Measurements from ENCODE around the gene MYH10.

Gene MYH10

GRCh38 chr17:8608001-8608400 lies 22.5 kb downstream of the MYH10 start:
- ATAC-seq (no peak), DNase-seq (no peak)
- Mint-ChIP-seq H3K4me3 (no peak overlapping the region), H3K27me3 (peaks cover 13% of the 10 kb centered on the region), H3K27ac (no peak overlapping the region), H3K9me3 (no peaks in the 10 kb centered on the region), H3K4me1 (no peaks in the 10 kb centered on the region), H3K36me3 (ENCODE audit: low read depth) (no peaks in the 10 kb centered on the region)

GRCh38 chr17:8606401-8606800 lies 24.1 kb downstream of the MYH10 start:
- no peak overlapping the region for H3K4me3 Mint-ChIP-seq
- H3K27me3 Mint-ChIP-seq, result peaks cover 9% of the 10 kb centered on the region
- H3K4me1 Mint-ChIP-seq, result no peaks in the 10 kb centered on the region
- H3K27ac Mint-ChIP-seq, result no peak overlapping the region
- DNase-seq (no peak), ATAC-seq (no peak)
- H3K9me3 Mint-ChIP-seq, result no peaks in the 10 kb centered on the region
- no peaks in the 10 kb centered on the region for H3K36me3 Mint-ChIP-seq (ENCODE audit: low read depth)

GRCh38 chr17:8602679-8603078 lies 27.8 kb downstream of the MYH10 start:
- DNase-seq (no peak), ATAC-seq (no peak)
- H3K9me3 Mint-ChIP-seq, result no peaks in the 10 kb centered on the region
- no peak overlapping the region for H3K4me3 Mint-ChIP-seq
- H3K27me3 Mint-ChIP-seq, result peaks cover 2% of the 10 kb centered on the region
- H3K36me3 Mint-ChIP-seq (ENCODE audit: low read depth), result no peaks in the 10 kb centered on the region
- H3K27ac Mint-ChIP-seq, result no peak overlapping the region
- peaks cover 2% of the 10 kb centered on the region for H3K4me1 Mint-ChIP-seq

- DNase-seq, result no peak
- no peaks in the 10 kb centered on the region for H3K36me3 Mint-ChIP-seq (ENCODE audit: low read depth)
- peaks cover 2% of the 10 kb centered on the region for H3K4me1 Mint-ChIP-seq
- ATAC-seq, result peak; percentile 40
- no peaks in the 10 kb centered on the region for H3K9me3 Mint-ChIP-seq
- H3K27me3 Mint-ChIP-seq, result peaks cover 2% of the 10 kb centered on the region
- H3K4me3 Mint-ChIP-seq, result no peak overlapping the region
- no peak overlapping the region for H3K27ac Mint-ChIP-seq
Measured at GRCh38 chr17:8599351-8600011, 31.0 kb downstream of the MYH10 start.

GRCh38 chr17:8598913-8599312 lies 31.6 kb downstream of the MYH10 start:
- no peaks in the 10 kb centered on the region for H3K9me3 Mint-ChIP-seq
- DNase-seq, result no peak
- peaks cover 2% of the 10 kb centered on the region for H3K27me3 Mint-ChIP-seq
- H3K27ac Mint-ChIP-seq, result no peak overlapping the region
- H3K4me1 Mint-ChIP-seq, result peaks cover 2% of the 10 kb centered on the region
- no peak overlapping the region for H3K4me3 Mint-ChIP-seq
- H3K36me3 Mint-ChIP-seq (ENCODE audit: low read depth), result no peaks in the 10 kb centered on the region
- no peak for ATAC-seq

- no peak overlapping the region for H3K27ac Mint-ChIP-seq
- H3K36me3 Mint-ChIP-seq (ENCODE audit: low read depth), result no peaks in the 10 kb centered on the region
- H3K4me1 Mint-ChIP-seq, result no peaks in the 10 kb centered on the region
- no peak for DNase-seq
- H3K27me3 Mint-ChIP-seq, result peaks cover 9% of the 10 kb centered on the region
- no peak for ATAC-seq
- no peaks in the 10 kb centered on the region for H3K9me3 Mint-ChIP-seq
- no peak overlapping the region for H3K4me3 Mint-ChIP-seq
Measured at GRCh38 chr17:8593830-8594229, 36.7 kb downstream of the MYH10 start.

GRCh38 chr17:8593276-8593675 lies 37.2 kb downstream of the MYH10 start:
- DNase-seq (no peak), ATAC-seq (no peak)
- peaks cover 12% of the 10 kb centered on the region for H3K27me3 Mint-ChIP-seq
- H3K9me3 Mint-ChIP-seq, result no peaks in the 10 kb centered on the region
- no peak overlapping the region for H3K4me3 Mint-ChIP-seq
- H3K27ac Mint-ChIP-seq, result no peak overlapping the region
- H3K4me1 Mint-ChIP-seq, result no peaks in the 10 kb centered on the region
- H3K36me3 Mint-ChIP-seq (ENCODE audit: low read depth), result no peaks in the 10 kb centered on the region

- H3K27ac Mint-ChIP-seq, result no peak overlapping the region
- H3K27me3 Mint-ChIP-seq, result peaks cover 16% of the 10 kb centered on the region
- H3K9me3 Mint-ChIP-seq, result no peaks in the 10 kb centered on the region
- DNase-seq (no peak), ATAC-seq (no peak)
- H3K36me3 Mint-ChIP-seq (ENCODE audit: low read depth), result no peaks in the 10 kb centered on the region
- no peaks in the 10 kb centered on the region for H3K4me1 Mint-ChIP-seq
- H3K4me3 Mint-ChIP-seq, result no peak overlapping the region
Measured at GRCh38 chr17:8588877-8589554, 41.5 kb downstream of the MYH10 start.

- DNase-seq, result no peak
- peaks cover 1% of the 10 kb centered on the region for H3K4me1 Mint-ChIP-seq
- H3K27ac Mint-ChIP-seq, result no peak overlapping the region
- H3K27me3 Mint-ChIP-seq, result peaks cover 13% of the 10 kb centered on the region
- H3K36me3 Mint-ChIP-seq (ENCODE audit: low read depth), result no peaks in the 10 kb centered on the region
- ATAC-seq, result no peak
- no peak overlapping the region for H3K4me3 Mint-ChIP-seq
- no peaks in the 10 kb centered on the region for H3K9me3 Mint-ChIP-seq
Measured at GRCh38 chr17:8586766-8587165, 43.8 kb downstream of the MYH10 start.

- no peaks in the 10 kb centered on the region for H3K9me3 Mint-ChIP-seq
Measured at GRCh38 chr17:8585911-8586310, 44.6 kb downstream of the MYH10 start.

GRCh38 chr17:8583954-8584353 lies 46.6 kb downstream of the MYH10 start:
- no peak for ATAC-seq
- peaks cover 9% of the 10 kb centered on the region for H3K4me1 Mint-ChIP-seq
- no peak overlapping the region for H3K27ac Mint-ChIP-seq
- DNase-seq, result no peak
- H3K36me3 Mint-ChIP-seq (ENCODE audit: low read depth), result no peaks in the 10 kb centered on the region
- H3K9me3 Mint-ChIP-seq, result no peaks in the 10 kb centered on the region
- peaks cover 9% of the 10 kb centered on the region for H3K27me3 Mint-ChIP-seq
- no peak overlapping the region for H3K4me3 Mint-ChIP-seq

More at GRCh38 chr17:8585911-8586310, 44.6 kb downstream of the MYH10 start:
- Mint-ChIP-seq H3K4me3 (no peak overlapping the region), H3K27me3 (peaks cover 10% of the 10 kb centered on the region), H3K4me1 (peaks cover 7% of the 10 kb centered on the region), H3K36me3 (ENCODE audit: low read depth) (no peaks in the 10 kb centered on the region), H3K27ac (no peak overlapping the region)
- no peak for DNase-seq
- ATAC-seq, result no peak

GRCh38 chr17:8580952-8581658 lies 49.4 kb downstream of the MYH10 start:
- Mint-ChIP-seq H3K9me3 (no peaks in the 10 kb centered on the region), H3K4me1 (peaks cover 9% of the 10 kb centered on the region), H3K36me3 (ENCODE audit: low read depth) (no peaks in the 10 kb centered on the region), H3K27me3 (no peaks in the 10 kb centered on the region), H3K27ac (no peak overlapping the region), H3K4me3 (no peak overlapping the region)
- no peak for DNase-seq
- ATAC-seq, result peak; percentile 46

- Mint-ChIP-seq H3K9me3 (no peaks in the 10 kb centered on the region), H3K4me3 (no peak overlapping the region), H3K27me3 (no peaks in the 10 kb centered on the region), H3K36me3 (ENCODE audit: low read depth) (no peaks in the 10 kb centered on the region), H3K27ac (no peak overlapping the region), H3K4me1 (peaks cover 9% of the 10 kb centered on the region)
- no peak for ATAC-seq
- DNase-seq, result no peak
Measured at GRCh38 chr17:8577868-8578267, 52.7 kb downstream of the MYH10 start.

- DNase-seq (no peak), ATAC-seq (no peak)
- Mint-ChIP-seq H3K36me3 (ENCODE audit: low read depth) (no peaks in the 10 kb centered on the region), H3K4me3 (no peak overlapping the region), H3K27me3 (no peaks in the 10 kb centered on the region), H3K27ac (no peak overlapping the region), H3K4me1 (peaks cover 7% of the 10 kb centered on the region), H3K9me3 (no peaks in the 10 kb centered on the region)
Measured at GRCh38 chr17:8576559-8577294, 53.8 kb downstream of the MYH10 start.
